HG03175 (cell line): ENCODE results near the gene RPS18.

Experiments used
- ATAC-seq: cut with Tn5 transposase; IDR thresholded peaks from one replicate; pipeline ENCODE4 v1.9.1; 2021; ENCODE audit warnings: mild to moderate bottlenecking, moderate library complexity; ENCODE audit not compliant: unreplicated experiment

RPS18 gene

DNA sequence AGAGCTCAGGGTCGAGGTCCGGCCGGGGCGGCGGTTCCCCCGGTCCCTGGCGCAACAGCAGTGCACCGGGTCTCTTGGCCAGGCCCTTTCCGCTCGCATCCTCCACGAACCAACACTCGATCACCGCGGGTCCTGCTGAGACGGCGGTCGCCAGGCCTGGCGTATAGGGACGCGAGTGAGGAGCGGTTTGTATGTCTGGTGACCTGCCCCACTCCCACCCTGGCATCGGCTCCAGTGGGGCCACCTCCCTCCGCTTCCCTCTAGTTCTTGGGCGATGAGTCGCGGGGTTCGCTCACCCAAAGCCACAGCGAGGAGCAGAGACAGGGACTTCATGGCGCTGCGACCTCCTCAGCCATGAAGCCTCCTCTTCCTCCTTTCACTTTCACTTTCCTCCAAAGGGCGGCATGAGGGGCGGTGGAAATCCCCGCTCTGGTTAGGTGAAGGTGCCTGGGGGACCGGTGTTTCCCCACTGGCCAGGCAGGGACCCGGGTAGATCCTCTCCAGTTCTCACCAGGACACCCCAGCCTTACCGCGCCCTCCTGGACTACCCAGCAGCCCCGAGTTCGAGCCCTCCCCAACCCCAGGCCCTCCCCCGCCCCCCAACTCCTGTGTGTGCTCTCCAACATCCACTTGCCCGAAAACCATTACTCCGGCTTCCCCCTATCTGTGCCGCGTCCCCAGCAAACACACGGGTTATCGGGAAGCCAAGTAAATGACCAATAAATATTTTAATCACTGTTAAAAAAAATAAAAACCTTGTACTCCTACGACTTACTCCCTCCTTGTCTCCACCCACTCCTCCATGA lies 42.0 kb downstream of the RPS18 start, which contains the start of gene TAPBP:
TSS of gene TAPBP (minus strand) at position 370 of the 806 bp plus-strand sequence. CDS start at position 333, 37 bp downstream.
- peak; percentile 31 for ATAC-seq

DNA sequence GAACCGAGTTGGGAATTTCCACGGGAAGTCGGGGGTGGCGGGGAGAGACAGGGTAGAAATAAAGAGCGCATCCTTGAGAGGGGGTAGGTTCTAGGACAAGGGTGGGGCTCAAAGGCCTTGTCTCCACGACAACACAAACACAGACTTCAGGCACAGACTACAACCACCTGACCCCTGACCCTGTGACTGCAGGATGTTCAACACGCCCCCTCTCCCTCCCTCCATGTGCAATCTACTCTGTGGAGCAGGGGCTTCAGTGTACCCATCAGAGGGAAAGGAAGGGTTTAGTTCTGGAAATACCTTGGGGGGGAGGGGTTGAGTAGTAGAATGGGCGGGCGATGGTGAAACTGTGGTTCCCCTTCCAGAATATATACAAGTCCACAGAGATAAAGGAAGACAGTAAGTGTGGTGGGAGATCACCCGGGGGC lies 42.7 kb downstream of the RPS18 start:
- ATAC-seq: peak; percentile 25

GRCh38 chr6:33314943-33315792 lies 43.3 kb downstream of the RPS18 start:
- no peak for ATAC-seq

DNA sequence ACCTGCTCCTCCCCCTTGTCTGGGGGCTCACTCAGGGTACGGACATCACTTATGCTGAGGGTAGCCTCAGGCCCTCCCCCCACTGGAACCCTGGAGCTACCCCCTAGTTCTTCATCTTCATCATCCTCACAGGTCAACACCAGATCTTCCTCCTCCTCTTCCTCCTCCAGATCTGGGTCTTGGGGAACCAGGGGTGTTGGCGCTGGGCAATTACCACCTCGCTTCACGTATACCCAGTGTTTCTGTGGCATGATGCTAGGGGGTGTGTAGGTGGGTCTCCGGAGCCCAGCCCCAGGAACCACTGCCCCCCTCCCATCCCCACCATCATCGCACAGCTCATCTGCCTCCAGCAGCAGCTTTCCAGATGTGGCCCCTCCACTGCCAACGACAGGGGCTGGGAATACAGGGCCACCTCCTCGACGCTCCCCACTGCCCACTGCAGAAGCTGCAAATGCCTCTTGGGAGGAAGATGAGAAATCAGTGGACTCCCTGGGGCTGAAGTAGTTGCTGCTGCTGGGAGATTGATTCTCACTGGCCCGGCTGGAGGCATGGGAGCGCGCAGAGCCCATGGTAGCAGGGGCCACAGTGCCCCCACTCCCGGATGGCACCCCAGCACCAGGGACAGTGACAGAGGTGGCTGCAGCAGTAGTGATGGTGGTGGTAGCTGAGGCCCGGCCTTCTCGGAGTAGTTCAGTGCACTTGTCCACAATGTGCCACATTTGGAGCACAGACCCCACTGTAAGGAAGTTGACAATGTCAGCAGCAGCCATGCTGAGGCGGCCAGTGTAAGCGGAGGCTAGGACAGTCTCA lies 44.1 kb downstream of the RPS18 start:
- ATAC-seq: no peak

DNA sequence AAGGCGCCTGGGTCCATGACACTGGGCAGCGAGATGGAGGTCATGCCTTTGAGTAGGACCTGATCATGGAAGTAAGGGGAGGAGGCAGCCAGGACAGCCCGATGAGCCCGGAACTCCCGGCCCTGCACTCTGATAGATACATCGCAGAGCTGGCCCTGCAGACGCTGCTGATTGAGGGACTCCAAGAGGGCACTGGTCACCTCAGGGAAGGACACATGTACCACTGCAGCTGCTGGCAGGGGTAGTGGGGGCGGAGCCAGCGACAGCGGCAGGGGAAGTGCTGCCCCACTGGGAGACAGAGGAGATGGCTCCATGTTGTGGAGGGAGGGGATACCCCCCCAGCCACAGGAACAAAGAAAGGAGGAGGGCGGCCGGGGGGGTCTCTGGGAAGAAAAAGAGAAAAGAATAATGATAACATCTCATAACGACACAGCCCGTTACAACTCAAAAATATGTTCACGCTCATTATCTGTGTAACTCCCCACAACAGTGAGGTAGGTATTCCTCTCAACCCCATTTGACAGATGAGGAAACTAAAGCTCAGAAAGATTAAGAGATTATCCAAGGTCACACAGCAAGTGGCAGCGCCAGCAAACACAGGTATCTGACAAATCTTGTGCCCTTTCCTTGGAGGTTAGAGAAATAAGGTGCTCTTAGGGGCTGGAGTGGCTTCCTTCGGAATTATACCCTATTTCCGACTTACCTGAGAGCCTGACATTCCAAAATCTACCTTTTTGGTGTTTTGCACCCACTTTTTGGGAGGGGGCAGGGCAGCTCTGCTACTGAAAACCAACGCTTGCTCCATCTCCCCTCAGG lies 44.9 kb downstream of the RPS18 start:
- no peak for ATAC-seq

GRCh38 chr6:33317419-33317668 lies 45.5 kb downstream of the RPS18 start:
- ATAC-seq: no peak

DNA sequence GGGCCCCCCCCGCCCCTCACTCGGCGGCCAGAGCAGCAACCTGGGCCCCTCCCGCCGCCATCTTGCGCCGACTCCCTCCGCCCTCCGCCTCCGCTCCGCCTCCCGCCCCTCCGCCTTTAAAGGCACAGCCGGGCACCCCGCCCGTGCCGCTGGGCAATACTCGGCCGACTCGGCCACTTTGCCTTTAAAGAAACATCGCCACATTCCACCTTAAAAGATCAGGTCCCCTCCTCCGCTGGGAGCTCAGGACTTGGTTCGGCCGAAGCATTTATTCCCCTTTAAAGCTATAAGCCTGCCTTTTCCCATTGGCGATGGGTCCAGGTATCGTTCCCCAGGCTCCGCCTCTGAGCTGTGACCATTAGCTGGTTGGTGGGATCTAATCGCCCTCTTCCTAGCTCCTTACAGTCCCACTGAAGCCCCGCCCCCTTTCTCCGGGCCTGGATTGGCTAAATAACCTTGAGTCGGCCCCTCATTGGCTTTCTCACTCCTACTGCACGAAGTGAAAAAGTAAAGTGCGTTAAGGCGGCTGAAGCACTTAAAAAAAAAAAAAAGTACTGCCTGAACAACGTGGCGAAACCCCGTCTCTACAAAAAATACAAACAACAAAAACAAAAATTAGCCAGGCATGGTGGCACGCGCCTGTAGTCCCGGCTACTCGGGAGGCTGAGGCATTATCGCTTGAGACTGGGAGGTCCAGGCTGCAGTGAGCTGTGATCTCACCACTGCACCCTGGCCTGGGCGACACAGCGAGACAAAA lies 46.0 kb downstream of the RPS18 start, which contains the start of gene ZBTB22:
TSS of gene ZBTB22 (minus strand) at position 76 of the 757 bp plus-strand sequence. CDS start 828 bp downstream, outside the sequence.
- ATAC-seq: peak; percentile 57

- ATAC-seq: no peak
These were observed 46.7 kb downstream of the RPS18 start for GRCh38 chr6:33318426-33319073.

- no peak for ATAC-seq
These were observed 48.1 kb downstream of the RPS18 start for GRCh38 chr6:33319939-33320314.

- no peak for ATAC-seq
These were observed 48.7 kb downstream of the RPS18 start for GRCh38 chr6:33320315-33321181.

GRCh38 chr6:33321227-33321626 lies 49.4 kb downstream of the RPS18 start:
- ATAC-seq: no peak

DNA sequence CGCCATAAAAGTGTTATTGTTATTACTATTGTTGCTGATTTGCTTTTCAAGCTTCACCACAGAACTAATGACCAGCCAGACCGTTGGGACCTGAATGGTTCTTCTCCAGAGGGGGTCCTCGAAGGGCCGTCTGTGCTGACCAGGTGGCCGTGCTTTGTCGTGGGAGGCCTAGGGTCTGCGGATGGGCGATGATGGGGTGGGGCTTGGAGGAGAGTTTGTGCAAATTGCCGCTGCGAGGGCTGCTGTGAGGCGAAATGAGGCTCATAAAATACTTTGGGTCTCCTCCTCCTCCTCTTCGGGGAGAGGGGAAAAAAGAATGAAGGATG lies 51.7 kb downstream of the RPS18 start:
- ATAC-seq: no peak

DNA sequence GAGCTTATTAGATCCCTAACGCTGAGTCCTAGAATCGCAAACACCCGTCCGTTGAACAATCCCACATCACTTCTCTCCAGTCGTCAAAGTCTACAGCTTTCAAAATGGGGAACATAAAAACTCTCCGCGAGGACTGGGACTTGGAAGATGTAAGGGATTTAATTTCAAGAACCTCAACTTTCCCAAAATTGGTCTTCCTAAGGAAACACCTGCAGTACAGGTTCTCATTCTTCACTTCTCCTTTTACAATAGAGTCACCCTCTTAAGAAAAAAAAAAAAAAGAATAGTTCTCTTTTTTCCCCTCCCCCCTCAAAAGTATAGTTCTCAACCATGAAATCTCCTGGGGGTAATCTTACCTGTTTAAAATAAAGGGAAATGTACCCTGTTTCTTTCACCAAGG lies 52.2 kb downstream of the RPS18 start:
- ATAC-seq: no peak
